Mesenchymal stem cell (in vitro differentiated cells and primary cell): ENCODE data around the gene PRCD.

Source experiments
- DNase-seq: peaks from one replicate; pipeline ENCODE4 v3.0.0-alpha.2; 2013
- H2AFZ ChIP-seq: one replicate; pipeline ENCODE4 v1.6.1; 2013; ENCODE audit warnings: low read depth, mild to moderate bottlenecking, control low read depth, inconsistent platforms, low read length, moderate library complexity
- H2AK5ac ChIP-seq: 2 replicates; pipeline ENCODE4 v1.6.1; 2013; ENCODE audit warnings: low read length, moderate library complexity, mild to moderate bottlenecking, inconsistent platforms; ENCODE audit not compliant: severe bottlenecking
- H2BK120ac ChIP-seq: one replicate; pipeline ENCODE4 v1.6.1; 2013; ENCODE audit warnings: low read depth, mild to moderate bottlenecking, inconsistent platforms, low read length, moderate library complexity
- H2BK12ac ChIP-seq, 2 experiments: one replicate each; pipeline ENCODE4 v1.6.1; 2013; ENCODE audit warnings: inconsistent platforms in 2 of 2, low read length in 2 of 2, mild to moderate bottlenecking in 2 of 2, moderate library complexity in 2 of 2, control low read depth in 1 of 2
- H2BK15ac ChIP-seq: one replicate; pipeline ENCODE4 v1.6.1; 2013; ENCODE audit warnings: mild to moderate bottlenecking, low read depth, inconsistent platforms; ENCODE audit not compliant: poor library complexity, severe bottlenecking
- H2BK5ac ChIP-seq: 2 replicates; pipeline ENCODE4 v1.6.1; 2013; ENCODE audit warnings: low read depth, mild to moderate bottlenecking, low read length, control low read depth, inconsistent platforms; ENCODE audit not compliant: poor library complexity, severe bottlenecking
- H3K14ac ChIP-seq, 2 experiments: one replicate each; pipeline ENCODE4 v1.6.1; 2013; ENCODE audit warnings: inconsistent platforms in 2 of 2, low read length in 2 of 2, control low read depth in 1 of 2, mild to moderate bottlenecking in 1 of 2, moderate library complexity in 1 of 2
- H3K18ac ChIP-seq, 2 experiments: one replicate each; pipeline ENCODE4 v1.6.1; 2013; ENCODE audit warnings: inconsistent platforms in 2 of 2, low read length in 2 of 2, control low read depth in 1 of 2, low read depth in 1 of 2, mild to moderate bottlenecking in 1 of 2
- H3K23ac ChIP-seq, 2 experiments: one replicate each; pipeline ENCODE4 v1.6.1; 2013; ENCODE audit warnings: inconsistent platforms in 2 of 2, low read length in 2 of 2, mild to moderate bottlenecking in 2 of 2, moderate library complexity in 2 of 2, control low read depth in 1 of 2
- H3K27ac ChIP-seq: 2 replicates; pipeline ENCODE4 v1.5.1; 2013; ENCODE audit warnings: mild to moderate bottlenecking, moderate library complexity, low read length, control low read depth, inconsistent platforms; ENCODE audit not compliant: poor library complexity, severe bottlenecking
- H3K27me3 ChIP-seq, 2 experiments: 2 replicates each; pipeline versions ENCODE4 v1.6.1 to v1.7.0; 2013; ENCODE audit warnings: low read length in 2 of 2, mild to moderate bottlenecking in 2 of 2, moderate library complexity in 2 of 2, control low read depth in 1 of 2, inconsistent platforms in 1 of 2; ENCODE audit not compliant: control insufficient read depth in 1 of 2, insufficient read depth in 1 of 2
- H3K36me3 ChIP-seq, 2 experiments: 2 replicates each; pipeline versions ENCODE4 v1.6.1 to v1.7.0; 2013; ENCODE audit warnings: low read length in 2 of 2, control low read depth in 1 of 2, inconsistent platforms in 1 of 2, low read depth in 1 of 2, mild to moderate bottlenecking in 1 of 2; ENCODE audit not compliant: insufficient read depth in 2 of 2, control insufficient read depth in 1 of 2
- H3K4ac ChIP-seq, 2 experiments: one replicate each; pipeline ENCODE4 v1.6.1; 2013; ENCODE audit warnings: inconsistent platforms in 2 of 2, low read length in 2 of 2, mild to moderate bottlenecking in 2 of 2, moderate library complexity in 2 of 2, control low read depth in 1 of 2, low read depth in 1 of 2
- H3K4me1 ChIP-seq: 2 replicates; pipeline ENCODE4 v1.6.1; 2013; ENCODE audit warnings: low read depth, low read length, control low read depth; ENCODE audit not compliant: control insufficient read depth, insufficient read depth
- H3K4me2 ChIP-seq: 2 replicates; pipeline ENCODE4 v1.6.1; 2013; ENCODE audit warnings: low read length, mild to moderate bottlenecking, inconsistent platforms; ENCODE audit not compliant: poor library complexity, severe bottlenecking
- H3K4me3 ChIP-seq, 2 experiments: 2 replicates each; pipeline versions ENCODE4 v1.5.1 to v1.7.0; 2013; ENCODE audit warnings: low read length in 2 of 2, mild to moderate bottlenecking in 2 of 2, control low read depth in 1 of 2, low read depth in 1 of 2; ENCODE audit not compliant: insufficient read depth in 1 of 2
- H3K79me1 ChIP-seq: replicated peaks from 2 replicates; pipeline ENCODE4 v1.6.1; 2013; ENCODE audit warnings: mild to moderate bottlenecking, control low read depth, low read length, inconsistent platforms; ENCODE audit not compliant: poor library complexity, severe bottlenecking
- H3K9ac ChIP-seq: 2 replicates; pipeline ENCODE4 v1.7.0; 2013; ENCODE audit warnings: mild to moderate bottlenecking, low read length, moderate library complexity
- H3K9me3 ChIP-seq: 2 replicates; pipeline ENCODE4 v1.7.0; 2013; ENCODE audit warnings: mild to moderate bottlenecking, low read length; ENCODE audit not compliant: control insufficient read depth
- H4K8ac ChIP-seq: one replicate; pipeline ENCODE4 v1.6.1; 2013; ENCODE audit warnings: inconsistent platforms, mild to moderate bottlenecking, low read length, moderate library complexity
- H4K91ac ChIP-seq: one replicate; pipeline ENCODE4 v1.6.1; 2013; ENCODE audit warnings: mild to moderate bottlenecking, low read length, inconsistent platforms
- WGBS: methylation state at CpG from one replicate; pipeline ENCODE4 v1.1.7; 2013; ENCODE audit warnings: mixed read lengths; 5-methylcytosine and 5-hydroxymethylcytosine counted together

Gene PRCD

DNA sequence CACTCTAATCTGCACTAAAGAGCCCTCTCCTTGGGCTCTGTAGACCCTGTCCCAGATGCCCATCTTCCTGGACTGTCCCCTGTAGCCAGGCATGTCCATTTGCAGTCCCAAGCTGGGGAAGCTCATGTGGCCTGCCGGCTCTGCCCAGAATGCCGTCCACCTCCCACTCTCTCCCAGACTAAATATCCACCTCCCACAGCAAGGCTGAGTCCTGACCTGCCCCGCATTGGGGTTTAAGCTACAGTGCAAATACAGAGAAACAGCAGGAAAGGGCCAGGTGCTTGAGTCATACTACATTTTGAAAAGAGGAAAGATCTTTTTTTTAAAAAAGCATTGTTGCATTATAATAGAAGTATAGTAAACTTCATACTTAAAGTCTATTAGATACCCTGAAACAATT is 42.8 kb downstream of the PRCD start:
- H3K36me3 ChIP-seq, result no peaks in the 10 kb centered on the region
- no peak overlapping the region for H2BK5ac ChIP-seq
- H2AK5ac ChIP-seq, result no peak overlapping the region
- H3K14ac ChIP-seq, result no peak overlapping the region
- no peak overlapping the region for H2BK120ac ChIP-seq
- no peak overlapping the region for H3K23ac ChIP-seq
- no peak overlapping the region for H3K18ac ChIP-seq
- no peaks in the 10 kb centered on the region for H3K79me1 ChIP-seq
- H3K4me1 ChIP-seq, result peaks cover 16% of the 10 kb centered on the region
- H3K27ac ChIP-seq, result no peak overlapping the region
- H3K9me3 ChIP-seq, result no peaks in the 10 kb centered on the region
- no peak for DNase-seq
- H3K9ac ChIP-seq, result no peak overlapping the region
- WGBS, result 50% methylated on average over 2 of the region's 3 CpGs
- peaks cover 22 to 55% of the 10 kb centered on the region in 2 experiments for H3K27me3 ChIP-seq
- no peak overlapping the region for H4K8ac ChIP-seq
- no peak overlapping the region for H3K4me2 ChIP-seq
- H3K4me3 ChIP-seq, result no peak overlapping the region
- H2BK12ac ChIP-seq, result no peak overlapping the region
- H3K4ac ChIP-seq, result no peak overlapping the region
- no peak overlapping the region for H4K91ac ChIP-seq
- H2BK15ac ChIP-seq, result no peak overlapping the region
- no peak overlapping the region for H2AFZ ChIP-seq

DNA sequence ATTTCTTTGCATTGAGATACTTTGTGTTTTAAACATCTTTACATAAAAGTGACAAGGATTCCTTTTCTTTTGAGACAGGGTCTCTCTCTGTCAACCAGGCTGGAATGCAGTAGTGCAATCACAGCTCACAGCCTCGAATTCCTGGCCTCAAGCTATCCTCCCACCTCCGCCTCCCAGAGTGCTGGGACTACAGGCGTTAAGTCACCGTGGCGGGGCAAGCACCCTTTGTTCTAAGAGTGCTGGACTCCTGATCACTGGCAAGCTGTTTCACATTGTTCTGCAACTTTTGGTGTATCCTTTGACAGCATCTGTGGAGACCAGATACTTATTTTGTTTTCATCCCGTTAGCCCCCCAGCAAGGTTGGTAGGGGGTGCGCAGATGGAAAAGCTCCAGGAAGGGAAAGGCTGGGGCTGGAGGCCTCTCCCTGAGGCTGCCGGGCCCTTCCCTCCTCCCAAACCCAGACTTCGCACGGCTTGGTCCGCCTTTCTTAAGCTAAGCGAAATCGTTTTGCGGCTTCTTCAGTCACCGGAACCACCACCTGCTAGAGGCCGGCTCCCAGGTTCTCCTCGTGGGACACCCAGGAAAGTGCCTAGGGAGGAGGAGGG is 44.7 kb downstream of the PRCD start:
- Histone ChIP-seq H3K27me3 (peaks cover 35 to 67% of the 10 kb centered on the region in 2 experiments), H2AK5ac (no peak overlapping the region), H3K4ac (no peak overlapping the region), H3K4me1 (peaks cover 16% of the 10 kb centered on the region), H2BK15ac (no peak overlapping the region), H2BK5ac (no peak overlapping the region), H2AFZ (peak overlapping the region; percentile 54), H3K4me2 (peak overlapping the region; percentile 82), H2BK12ac (no peak overlapping the region), H3K79me1 (no peaks in the 10 kb centered on the region), H3K9ac (peak overlapping the region; percentile 61), H3K9me3 (no peaks in the 10 kb centered on the region), H3K18ac (peak overlapping the region in 1 of 2 experiments; percentile 77), H3K14ac (no peak overlapping the region), H3K36me3 (no peaks in the 10 kb centered on the region), H3K23ac (peak overlapping the region in 1 of 2 experiments; percentile 75), H3K4me3 (peak overlapping the region; percentile 32 to 75), H4K8ac (no peak overlapping the region), H2BK120ac (no peak overlapping the region), H4K91ac (no peak overlapping the region), H3K27ac (no peak overlapping the region)
- no peak for DNase-seq
- WGBS, result 15% methylated on average over 17 of the region's 17 CpGs

DNA sequence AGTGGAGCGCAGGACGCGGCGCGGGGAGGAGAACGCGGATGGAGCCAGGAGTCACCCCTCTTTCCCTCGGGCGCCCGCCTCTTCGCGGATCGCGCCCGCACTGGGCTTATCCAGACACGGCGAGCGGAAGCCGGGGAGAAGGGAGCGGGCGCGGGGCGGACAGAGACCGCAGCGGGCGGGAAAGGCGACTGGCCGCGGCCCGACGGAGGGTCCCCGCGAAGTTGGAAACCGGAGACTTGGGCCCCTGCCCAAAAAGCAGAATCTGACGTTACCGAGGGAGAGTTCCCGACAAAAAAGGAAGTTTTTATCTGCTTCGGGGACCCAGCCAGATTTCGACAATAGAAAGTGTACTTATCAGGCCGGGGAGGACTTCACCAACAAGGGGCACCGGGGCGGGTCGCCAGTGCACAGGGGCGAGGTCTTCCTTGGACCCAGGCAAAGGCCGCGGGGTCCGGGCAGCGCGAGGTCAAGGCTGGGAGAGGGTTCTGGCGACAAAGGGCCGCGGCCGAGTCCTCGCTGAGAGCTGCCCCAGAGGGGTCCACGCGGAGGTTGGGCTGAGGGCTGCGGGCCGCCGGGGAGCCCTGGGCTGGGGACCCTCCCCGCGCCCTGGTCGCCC is 45.3 kb downstream of the PRCD start:
- no peak overlapping the region for H2BK5ac ChIP-seq
- peaks cover 16% of the 10 kb centered on the region for H3K4me1 ChIP-seq
- H3K36me3 ChIP-seq, result no peaks in the 10 kb centered on the region
- no peaks in the 10 kb centered on the region for H3K9me3 ChIP-seq
- peak overlapping the region; percentile 56 for H2AFZ ChIP-seq
- H2BK120ac ChIP-seq, result no peak overlapping the region
- peak overlapping the region; percentile 32 to 75 for H3K4me3 ChIP-seq
- H3K4me2 ChIP-seq, result peak overlapping the region; percentile 82
- peak overlapping the region in 1 of 2 experiments; percentile 71 for H3K14ac ChIP-seq
- peak overlapping the region; percentile 77 for H3K18ac ChIP-seq
- no peak overlapping the region for H2BK15ac ChIP-seq
- 2% methylated on average over 58 of the region's 62 CpGs for WGBS
- no peaks in the 10 kb centered on the region for H3K79me1 ChIP-seq
- no peak overlapping the region for H3K27ac ChIP-seq
- H3K4ac ChIP-seq, result no peak overlapping the region
- peak overlapping the region; percentile 89 for H4K91ac ChIP-seq
- peak overlapping the region; percentile 61 for H3K9ac ChIP-seq
- H4K8ac ChIP-seq, result peak overlapping the region; percentile 48
- DNase-seq, result peak; percentile 41
- H3K27me3 ChIP-seq, result peaks cover 37 to 70% of the 10 kb centered on the region in 2 experiments
- H3K23ac ChIP-seq, result peak overlapping the region in 1 of 2 experiments; percentile 75
- peak overlapping the region in 1 of 2 experiments; percentile 90 for H2BK12ac ChIP-seq
- no peak overlapping the region for H2AK5ac ChIP-seq
